Gastrocnemius medialis (tissue), 4 donors: ENCODE data around the gene CXCL9.

Experiments
- CTCF ChIP-seq, 5 experiments: fragments of 450-650 bp in 3 of 5; fragments of 200-600 bp in 2 of 5; sonication (generic) in 2 of 5; IDR thresholded peaks in 4 of 5; conservative IDR thresholded peaks in 1 of 5; 1 replicate in 4 of 5; 2 replicates in 1 of 5; pipeline ENCODE4 v1.5.1; 2016 to 2019; ENCODE audit warnings: antibody characterized with exemption in 5 of 5, mild to moderate bottlenecking in 3 of 5, moderate library complexity in 3 of 5
- POLR2A ChIP-seq, 2 donors: fragments of 450-650 bp; IDR thresholded peaks; one replicate each; pipeline ENCODE4 v1.6.1; 2017; ENCODE audit warnings: antibody characterized with exemption in 2 of 2, mild to moderate bottlenecking in 2 of 2, moderate library complexity in 2 of 2

GRCh38 chr4:76007089-76007862 lies at the start of gene CXCL9:
- no peak for TF ChIP-seq CTCF (IDR thresholded peaks at IDR 0.05 in 4 of 5, conservative IDR thresholded peaks at IDR 0.05 in 1 of 5)
- TF ChIP-seq POLR2A (IDR thresholded peaks at IDR 0.05) = no peak
